ENCODE data around the gene ICAM3. TPM values are rescaled to one million over a fixed set of nuclear protein-coding genes. Genes with fewer than 3 reads are reported as not detected.

Gene ICAM3
- total and polyA plus RNA-seq, 2 experiments from 2014 or later: 5.2 to 16.8 TPM

DNA sequence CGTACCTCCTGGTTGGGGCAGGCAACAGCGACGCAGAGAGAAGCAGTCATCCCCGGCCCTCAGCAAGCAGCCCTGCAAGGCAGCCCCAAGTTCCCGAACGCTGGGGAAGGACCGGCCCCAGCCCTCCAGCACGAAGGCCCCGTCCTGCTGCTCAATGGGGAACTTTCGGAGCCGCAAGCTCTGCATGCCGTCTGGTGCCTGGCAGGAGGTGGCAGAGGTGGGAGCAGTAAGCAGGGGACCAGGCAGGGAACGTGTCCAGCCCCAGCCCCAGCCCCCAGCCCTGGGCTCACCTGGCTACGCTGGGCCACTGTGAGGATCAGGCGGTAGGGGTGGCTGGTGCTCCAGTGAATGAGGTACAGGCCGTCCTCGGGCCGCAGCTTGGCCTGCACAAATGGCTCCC, 22.8 kb upstream of the ICAM3 start:
- no peaks in the 10 kb centered on the region for H3K9me2 ChIP-seq (replicated peaks; ENCODE audit: insufficient read depth)
- H3K4me3 ChIP-seq: no peak overlapping the region
- 95% methylated on average over 17 of the region's 18 CpGs for WGBS (ENCODE audit: low lambda C conversion rate, missing lambda C conversion rate)
- no peak for DNase-seq (ENCODE audit: low spot score)
- H3K36me3 ChIP-seq (replicated peaks; ENCODE audit: insufficient read depth, low read depth): no peaks in the 10 kb centered on the region
- H4K20me1 ChIP-seq (ENCODE audit: insufficient read depth, poor library complexity, severe bottlenecking): no peaks in the 10 kb centered on the region
- H3K4me1 ChIP-seq (ENCODE audit: insufficient read depth): no peaks in the 10 kb centered on the region
- H3K4me2 ChIP-seq: no peak overlapping the region
- H3K27ac ChIP-seq: no peak overlapping the region
- TF ChIP-seq EZH2phosphoT487 (IDR thresholded peaks at IDR 0.05; ENCODE audit: low read depth, severe bottlenecking, unreplicated experiment): no peak
- TF ChIP-seq EZH2 (IDR thresholded peaks at IDR 0.05; ENCODE audit: borderline replicate concordance): no peak
- TF ChIP-seq, protein P1, sequence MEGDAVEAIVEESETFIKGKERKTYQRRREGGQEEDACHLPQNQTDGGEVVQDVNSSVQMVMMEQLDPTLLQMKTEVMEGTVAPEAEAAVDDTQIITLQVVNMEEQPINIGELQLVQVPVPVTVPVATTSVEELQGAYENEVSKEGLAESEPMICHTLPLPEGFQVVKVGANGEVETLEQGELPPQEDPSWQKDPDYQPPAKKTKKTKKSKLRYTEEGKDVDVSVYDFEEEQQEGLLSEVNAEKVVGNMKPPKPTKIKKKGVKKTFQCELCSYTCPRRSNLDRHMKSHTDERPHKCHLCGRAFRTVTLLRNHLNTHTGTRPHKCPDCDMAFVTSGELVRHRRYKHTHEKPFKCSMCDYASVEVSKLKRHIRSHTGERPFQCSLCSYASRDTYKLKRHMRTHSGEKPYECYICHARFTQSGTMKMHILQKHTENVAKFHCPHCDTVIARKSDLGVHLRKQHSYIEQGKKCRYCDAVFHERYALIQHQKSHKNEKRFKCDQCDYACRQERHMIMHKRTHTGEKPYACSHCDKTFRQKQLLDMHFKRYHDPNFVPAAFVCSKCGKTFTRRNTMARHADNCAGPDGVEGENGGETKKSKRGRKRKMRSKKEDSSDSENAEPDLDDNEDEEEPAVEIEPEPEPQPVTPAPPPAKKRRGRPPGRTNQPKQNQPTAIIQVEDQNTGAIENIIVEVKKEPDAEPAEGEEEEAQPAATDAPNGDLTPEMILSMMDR (IDR thresholded peaks at IDR 0.05; ENCODE audit: poor library complexity): no peak
- no peak overlapping the region for H2AFZ ChIP-seq
- no peaks in the 10 kb centered on the region for H3K9me3 ChIP-seq (ENCODE audit: low read depth)
- H3K79me2 ChIP-seq: no peaks in the 10 kb centered on the region
- H3K27me3 ChIP-seq: no peaks in the 10 kb centered on the region

DNA sequence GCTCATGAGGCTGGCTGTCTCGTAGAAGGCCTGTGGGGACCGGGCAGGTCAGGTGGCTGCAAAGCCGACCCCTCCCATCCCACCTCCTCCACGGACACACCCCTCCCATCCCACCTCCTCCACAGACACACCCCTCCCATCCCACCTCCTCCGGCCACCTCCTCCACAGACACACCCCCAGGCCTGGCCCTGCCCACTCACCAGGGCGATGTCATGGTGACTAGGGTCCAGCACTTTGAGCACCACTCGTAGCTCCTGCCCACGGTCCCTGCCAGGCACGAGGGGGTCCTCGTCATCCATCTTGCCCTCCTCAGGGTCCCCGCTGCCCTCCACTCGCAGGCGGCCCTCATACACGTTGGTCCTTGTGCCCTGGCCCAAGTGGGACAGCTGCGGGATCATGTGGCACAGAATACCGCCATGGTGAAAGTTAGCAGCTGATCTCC, 22.2 kb upstream of the ICAM3 start:
- Histone ChIP-seq H3K9me2 (replicated peaks; ENCODE audit: insufficient read depth) (no peaks in the 10 kb centered on the region), H3K27ac (no peak overlapping the region), H3K36me3 (replicated peaks; ENCODE audit: insufficient read depth, low read depth) (no peaks in the 10 kb centered on the region), H4K20me1 (ENCODE audit: insufficient read depth, poor library complexity, severe bottlenecking) (no peaks in the 10 kb centered on the region), H3K4me3 (no peak overlapping the region), H2AFZ (no peak overlapping the region), H3K9me3 (ENCODE audit: low read depth) (no peaks in the 10 kb centered on the region), H3K4me2 (no peak overlapping the region), H3K27me3 (no peaks in the 10 kb centered on the region), H3K4me1 (ENCODE audit: insufficient read depth) (no peaks in the 10 kb centered on the region), H3K79me2 (no peaks in the 10 kb centered on the region)
- WGBS (ENCODE audit: low lambda C conversion rate, missing lambda C conversion rate): 91% methylated on average over 12 of the region's 16 CpGs
- no peak for DNase-seq (ENCODE audit: low spot score)
- no peak for TF ChIP-seq EZH2 (IDR thresholded peaks at IDR 0.05; ENCODE audit: borderline replicate concordance)
- no peak for TF ChIP-seq EZH2phosphoT487 (IDR thresholded peaks at IDR 0.05; ENCODE audit: low read depth, severe bottlenecking, unreplicated experiment)
- TF ChIP-seq, protein P1 (IDR thresholded peaks at IDR 0.05; ENCODE audit: poor library complexity): no peak

DNA sequence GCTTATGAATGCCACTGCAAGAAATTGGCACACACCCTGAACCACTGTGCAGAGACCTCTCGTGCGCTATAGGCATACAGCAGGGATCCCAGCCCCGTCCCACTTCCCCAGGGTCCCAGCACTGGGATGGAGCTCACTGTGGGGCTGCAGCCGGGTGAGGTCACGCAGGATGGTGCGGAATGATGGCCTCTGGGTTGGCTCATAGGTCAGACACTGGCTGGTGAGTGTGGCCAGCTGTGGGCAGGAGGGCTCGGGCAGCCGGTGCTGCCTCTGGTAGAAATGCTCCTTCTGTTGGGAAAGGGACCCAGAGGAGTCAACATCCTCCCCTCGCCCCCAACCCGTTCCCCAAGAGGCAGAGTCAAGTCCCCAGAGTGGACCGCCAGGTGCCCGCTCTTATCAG, 17.0 kb upstream of the ICAM3 start:
- Histone ChIP-seq H3K27ac (no peak overlapping the region), H3K27me3 (no peaks in the 10 kb centered on the region), H3K4me3 (no peak overlapping the region), H3K9me3 (ENCODE audit: low read depth) (no peaks in the 10 kb centered on the region), H4K20me1 (ENCODE audit: insufficient read depth, poor library complexity, severe bottlenecking) (no peaks in the 10 kb centered on the region), H3K79me2 (no peaks in the 10 kb centered on the region), H3K4me1 (ENCODE audit: insufficient read depth) (peaks cover 9% of the 10 kb centered on the region), H3K9me2 (replicated peaks; ENCODE audit: insufficient read depth) (no peaks in the 10 kb centered on the region), H3K36me3 (replicated peaks; ENCODE audit: insufficient read depth, low read depth) (no peaks in the 10 kb centered on the region), H2AFZ (no peak overlapping the region), H3K4me2 (no peak overlapping the region)
- 98% methylated on average over 12 of the region's 12 CpGs for WGBS (ENCODE audit: low lambda C conversion rate, missing lambda C conversion rate)
- TF ChIP-seq EZH2phosphoT487 (IDR thresholded peaks at IDR 0.05; ENCODE audit: low read depth, severe bottlenecking, unreplicated experiment): no peak
- TF ChIP-seq, protein P1 (IDR thresholded peaks at IDR 0.05; ENCODE audit: poor library complexity): no peak
- no peak for TF ChIP-seq EZH2 (IDR thresholded peaks at IDR 0.05; ENCODE audit: borderline replicate concordance)
- DNase-seq (ENCODE audit: low spot score): no peak

Data from hepatocyte (in vitro differentiated cells).